ENCODE data around the gene TP53TG5.
"Not testable (repeated sequence)": the region's sequence is repeated elsewhere in the genome, so short reads cannot be mapped to it uniquely, and the experiment has no call there.

Gene TP53TG5

DNA sequence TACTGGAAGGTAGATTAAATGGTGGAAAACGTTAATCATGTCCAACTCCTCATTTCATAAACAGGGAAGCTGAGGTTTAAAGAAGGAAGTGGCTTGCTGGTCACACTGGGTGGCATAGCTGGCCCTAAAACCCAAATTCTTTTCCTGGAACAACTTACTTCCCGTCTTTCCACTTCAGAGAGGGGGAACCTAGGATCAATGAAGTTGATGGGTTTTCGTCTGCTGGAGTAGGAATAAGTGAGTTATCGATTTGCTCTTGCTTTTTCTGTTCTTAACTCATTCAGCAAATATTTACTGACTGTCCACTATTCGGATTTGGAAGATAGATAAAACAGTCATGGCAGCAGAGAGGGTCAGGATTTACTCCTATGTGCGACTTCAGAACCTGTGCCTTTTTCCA lies 16.3 kb downstream of the TP53TG5 start:
- no peak overlapping the region for H3K27ac Mint-ChIP-seq
- no peaks in the 10 kb centered on the region for H3K9me3 Mint-ChIP-seq
- no peak overlapping the region for H3K4me3 Mint-ChIP-seq
- peaks cover 36% of the 10 kb centered on the region for H3K4me1 Mint-ChIP-seq
- H3K27me3 Mint-ChIP-seq, result no peaks in the 10 kb centered on the region
- no peaks in the 10 kb centered on the region for H3K36me3 Mint-ChIP-seq

DNA sequence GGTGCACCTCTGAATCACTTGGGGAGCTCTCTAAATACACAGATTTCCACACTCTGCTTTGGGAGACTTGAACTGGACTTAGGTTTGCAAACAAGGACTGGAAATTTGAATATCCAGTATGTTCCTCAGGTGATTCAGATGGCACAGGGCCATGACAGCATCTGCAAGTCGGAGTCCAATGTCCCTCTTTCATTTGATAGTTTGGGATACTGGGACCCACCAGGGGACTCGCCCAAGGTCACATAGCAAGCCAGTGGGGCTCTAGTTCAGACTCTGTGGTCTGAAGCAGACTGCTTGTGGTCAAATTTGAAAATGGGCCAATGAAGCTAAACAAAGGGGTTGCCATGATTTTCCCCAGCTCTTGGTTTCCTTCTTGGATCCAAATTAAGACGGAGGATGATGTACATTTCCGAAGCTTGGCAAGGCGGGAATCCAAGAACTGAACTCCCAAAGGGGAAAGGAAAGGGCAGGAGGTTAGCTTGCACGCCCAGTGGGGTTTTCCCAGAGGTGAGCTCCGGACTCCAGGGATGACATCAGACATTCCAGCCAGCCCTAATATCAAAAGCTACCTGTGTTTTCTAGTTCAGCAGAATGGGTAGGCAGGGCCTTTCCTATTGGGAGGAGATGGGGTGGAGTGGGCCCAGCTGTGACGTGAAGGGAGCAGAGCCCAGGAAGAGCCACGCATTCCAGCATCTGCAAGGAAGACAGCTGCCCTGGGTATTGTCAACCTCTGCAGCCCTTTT lies 18.5 kb downstream of the TP53TG5 start:
- Mint-ChIP-seq H3K27ac (no peak overlapping the region), H3K36me3 (no peaks in the 10 kb centered on the region), H3K4me1 (peaks cover 35% of the 10 kb centered on the region), H3K9me3 (no peaks in the 10 kb centered on the region), H3K27me3 (no peaks in the 10 kb centered on the region), H3K4me3 (no peak overlapping the region)

DNA sequence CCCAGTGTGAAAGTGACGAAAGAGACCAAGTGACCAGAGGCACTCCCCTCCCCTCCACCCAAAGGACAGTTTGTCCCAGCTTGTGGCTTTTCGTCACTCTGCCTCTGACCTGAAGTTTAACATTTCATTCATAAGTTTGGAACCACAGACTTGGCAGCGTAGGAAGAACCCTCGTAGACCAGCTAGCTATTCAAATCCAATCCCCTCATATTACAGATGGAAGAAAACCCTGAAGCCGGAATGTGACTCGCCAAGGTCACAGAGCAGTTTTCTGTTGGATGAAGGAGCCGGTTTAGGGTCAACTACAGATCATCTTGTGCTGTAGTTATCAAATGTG lies 19.1 kb downstream of the TP53TG5 start:
- peaks cover 38% of the 10 kb centered on the region for H3K4me1 Mint-ChIP-seq
- H3K4me3 Mint-ChIP-seq, result no peak overlapping the region
- no peak overlapping the region for H3K27ac Mint-ChIP-seq

DNA sequence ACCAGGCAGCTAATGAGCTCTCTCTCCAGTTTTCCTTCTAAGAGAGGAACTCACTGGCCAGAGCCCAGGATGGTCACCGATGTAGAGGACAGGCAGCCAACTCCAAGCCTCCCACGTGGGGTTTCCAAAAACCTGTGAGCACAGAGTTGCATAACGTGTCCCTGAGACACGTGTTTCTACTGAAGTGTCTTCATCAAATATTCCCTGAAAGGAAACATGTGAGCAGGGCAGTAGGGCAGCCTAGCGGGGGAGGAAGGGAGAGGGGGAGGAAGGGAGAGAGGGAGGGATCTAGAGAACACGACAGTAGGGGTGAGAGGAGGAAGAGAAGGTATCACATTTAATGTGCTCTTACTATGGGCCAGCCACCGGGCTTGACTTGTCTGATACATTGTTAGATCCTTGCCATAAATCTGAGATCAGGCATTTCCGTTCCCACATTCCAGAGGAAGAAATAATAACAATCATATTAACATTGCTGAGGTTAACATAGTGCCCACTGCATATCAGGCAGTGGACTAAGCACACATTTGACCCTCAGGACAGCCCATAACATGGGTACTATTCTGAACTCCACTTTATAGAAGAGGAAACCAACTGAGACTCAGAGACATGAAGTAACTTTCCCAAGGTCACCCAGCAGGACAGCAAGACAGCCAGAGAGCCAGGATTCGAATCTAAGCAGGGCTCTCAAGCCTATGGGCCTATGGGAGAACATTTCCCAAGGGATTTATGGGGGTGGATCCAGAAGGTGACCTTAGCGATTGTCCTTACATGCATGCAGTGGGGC lies 19.6 kb downstream of the TP53TG5 start:
- Mint-ChIP-seq H3K27ac (no peak overlapping the region), H3K36me3 (no peaks in the 10 kb centered on the region), H3K4me3 (no peak overlapping the region), H3K27me3 (no peaks in the 10 kb centered on the region), H3K4me1 (peaks cover 36% of the 10 kb centered on the region), H3K9me3 (no peaks in the 10 kb centered on the region)

More for the DNA sequence above, 19.1 kb downstream of the TP53TG5 start:
- Mint-ChIP-seq H3K9me3 (no peaks in the 10 kb centered on the region), H3K27me3 (no peaks in the 10 kb centered on the region), H3K36me3 (no peaks in the 10 kb centered on the region)

DNA sequence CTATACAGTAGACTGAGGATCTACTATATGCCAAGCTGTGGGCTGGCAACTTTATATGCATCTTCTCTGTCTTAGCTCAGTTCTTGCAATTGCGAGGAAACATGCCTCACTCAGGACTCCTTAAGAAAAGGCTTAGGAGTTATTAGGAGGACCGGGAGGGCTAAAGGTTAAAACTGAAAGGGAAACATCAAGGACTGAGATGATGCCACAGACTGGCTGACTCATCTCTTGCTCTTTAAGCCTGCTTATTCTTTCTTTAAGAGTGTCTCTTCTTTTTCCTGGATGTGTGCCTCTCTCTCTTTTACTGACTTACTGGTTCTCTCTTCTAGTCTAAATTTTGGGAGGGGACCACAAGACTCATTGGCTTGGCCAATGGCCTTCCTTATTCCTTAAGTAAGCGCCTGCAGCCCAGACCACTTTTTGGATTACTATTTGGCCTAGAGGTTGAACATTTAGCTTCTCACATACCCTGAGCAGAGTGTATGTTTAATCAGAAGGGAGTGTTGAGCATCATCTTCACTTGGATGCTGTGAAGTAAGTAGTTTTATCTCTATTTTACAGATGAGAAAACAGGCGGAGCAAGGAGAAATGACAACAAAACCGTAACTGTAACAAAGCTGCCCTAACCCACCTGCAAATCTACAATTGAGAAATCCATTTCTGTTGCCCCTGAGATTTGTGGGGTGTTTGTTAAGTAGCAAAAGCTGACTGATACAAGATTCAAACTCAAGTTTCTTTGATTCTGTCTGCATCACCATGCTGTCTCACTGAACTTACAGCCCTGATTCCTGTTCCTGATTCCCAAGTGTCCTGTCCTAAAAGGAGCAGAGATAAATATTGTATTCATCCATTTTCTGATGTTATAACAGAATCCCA lies 22.7 kb downstream of the TP53TG5 start:
- no peaks in the 10 kb centered on the region for H3K27me3 Mint-ChIP-seq
- H3K4me3 Mint-ChIP-seq, result peak overlapping the region; percentile 56
- H3K36me3 Mint-ChIP-seq, result no peaks in the 10 kb centered on the region
- peaks cover 29% of the 10 kb centered on the region for H3K4me1 Mint-ChIP-seq
- no peaks in the 10 kb centered on the region for H3K9me3 Mint-ChIP-seq
- peak overlapping the region; percentile 93 for H3K27ac Mint-ChIP-seq

DNA sequence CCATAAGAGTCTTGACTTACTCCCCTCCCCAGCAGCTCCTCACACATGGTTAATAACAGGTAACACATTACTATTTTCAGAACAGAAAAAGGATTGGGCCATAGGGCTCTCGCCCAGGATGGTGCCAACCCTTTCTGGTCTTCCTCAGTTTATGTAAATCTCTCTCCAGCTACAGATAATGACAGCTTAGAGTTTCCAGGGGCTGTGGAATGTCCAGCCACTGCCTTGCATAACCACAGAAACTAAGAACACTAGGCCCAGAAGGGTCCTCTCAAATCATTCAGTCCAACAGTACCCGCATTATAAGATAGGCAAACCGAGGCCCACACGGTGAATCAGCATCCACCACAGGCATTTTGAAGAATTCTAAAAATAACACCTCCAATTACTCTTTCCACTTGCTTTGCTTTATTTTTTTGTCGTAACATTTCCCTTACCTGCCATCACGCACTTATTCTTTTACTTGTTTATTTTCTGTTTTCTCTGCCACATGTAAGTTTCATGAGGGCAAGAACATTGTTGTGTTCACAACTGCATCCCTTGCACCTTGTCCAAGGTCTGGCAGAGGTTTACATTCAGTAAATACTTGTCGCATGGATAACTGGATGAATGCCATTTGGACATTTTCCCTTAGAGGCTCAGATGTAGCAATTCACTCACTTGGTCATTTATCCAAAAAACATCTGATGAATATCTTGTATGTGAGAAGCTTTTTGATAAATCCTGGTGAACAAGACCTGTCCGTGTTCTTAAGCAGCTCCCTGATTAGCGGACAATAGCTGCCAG lies 23.5 kb downstream of the TP53TG5 start:
- Mint-ChIP-seq H3K27me3 (no peaks in the 10 kb centered on the region), H3K4me1 (peaks cover 29% of the 10 kb centered on the region)

DNA sequence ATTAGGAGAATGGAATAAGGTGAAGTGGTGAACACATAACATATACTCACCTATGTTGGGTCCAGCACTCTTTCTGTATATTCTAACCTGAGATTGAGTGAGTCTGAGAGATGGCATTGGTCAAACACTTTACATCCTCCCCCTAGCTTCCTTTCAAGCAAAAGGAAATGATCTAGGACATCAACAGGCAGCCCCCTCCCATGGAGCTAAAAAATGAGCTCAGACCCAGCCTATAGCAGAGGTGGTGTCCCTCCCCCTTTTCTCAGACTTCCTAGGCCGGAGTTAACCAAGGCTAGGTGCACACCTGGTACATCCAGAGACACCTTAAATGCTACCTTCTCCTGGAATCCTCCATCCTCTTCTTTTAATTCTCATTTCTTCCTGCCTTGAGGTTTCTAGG lies 24.4 kb downstream of the TP53TG5 start:
- Mint-ChIP-seq H3K36me3 (no peaks in the 10 kb centered on the region), H3K27me3 (no peaks in the 10 kb centered on the region), H3K4me1 (peaks cover 29% of the 10 kb centered on the region), H3K27ac (peak overlapping the region; percentile 60), H3K9me3 (no peaks in the 10 kb centered on the region), H3K4me3 (no peak overlapping the region)

More for the DNA sequence above, 23.5 kb downstream of the TP53TG5 start:
- Mint-ChIP-seq H3K9me3 (no peaks in the 10 kb centered on the region), H3K27ac (peak overlapping the region; percentile 88), H3K4me3 (peak overlapping the region; percentile 56), H3K36me3 (no peaks in the 10 kb centered on the region)

DNA sequence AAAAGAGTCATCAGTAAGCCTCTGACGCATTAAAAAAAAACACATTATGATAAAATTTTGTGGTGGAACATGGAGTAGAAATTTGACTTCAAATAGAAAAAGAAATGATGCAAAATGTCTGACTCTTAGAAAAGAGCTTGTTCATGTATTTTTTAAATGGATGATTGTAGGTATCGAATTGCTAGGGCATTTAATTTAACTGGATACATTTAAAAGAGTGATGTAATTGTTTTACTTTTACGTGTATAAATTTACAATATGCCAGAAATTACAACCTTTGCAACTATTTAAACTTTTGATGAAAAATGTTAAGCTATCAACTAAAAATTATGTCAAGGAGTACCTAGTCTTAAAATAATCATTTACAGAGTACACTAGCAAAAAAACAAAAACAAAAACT lies 25.4 kb downstream of the TP53TG5 start:
- no peaks in the 10 kb centered on the region for H3K9me3 Mint-ChIP-seq
- no peaks in the 10 kb centered on the region for H3K36me3 Mint-ChIP-seq
- no peak overlapping the region for H3K4me3 Mint-ChIP-seq
- H3K27me3 Mint-ChIP-seq, result no peaks in the 10 kb centered on the region
- no peak overlapping the region for H3K27ac Mint-ChIP-seq
- peaks cover 30% of the 10 kb centered on the region for H3K4me1 Mint-ChIP-seq

DNA sequence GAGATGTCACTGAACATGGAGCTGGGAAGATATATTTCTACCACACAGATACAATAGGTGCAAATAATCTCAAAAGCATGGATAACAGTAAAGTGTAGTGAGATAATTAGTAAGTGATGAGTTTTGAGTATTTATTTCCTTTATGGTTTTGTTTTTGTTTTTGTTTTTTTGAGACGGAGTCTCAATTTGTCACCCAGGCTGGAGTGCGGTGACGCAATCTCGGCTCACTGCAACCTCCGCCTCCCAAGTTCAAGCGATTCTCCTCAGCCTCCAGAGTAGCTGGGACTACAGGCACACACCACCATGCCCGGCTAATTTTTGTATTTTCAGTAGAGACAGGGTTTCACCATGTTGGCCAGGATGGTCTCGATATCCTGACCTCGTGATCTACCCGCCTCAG lies 27.3 kb downstream of the TP53TG5 start:
- not testable (repeated sequence) for H3K36me3 Mint-ChIP-seq, H3K27ac Mint-ChIP-seq, H3K9me3 Mint-ChIP-seq, H3K4me3 Mint-ChIP-seq, H3K27me3 Mint-ChIP-seq
- peaks cover 30% of the 10 kb centered on the region for H3K4me1 Mint-ChIP-seq

DNA sequence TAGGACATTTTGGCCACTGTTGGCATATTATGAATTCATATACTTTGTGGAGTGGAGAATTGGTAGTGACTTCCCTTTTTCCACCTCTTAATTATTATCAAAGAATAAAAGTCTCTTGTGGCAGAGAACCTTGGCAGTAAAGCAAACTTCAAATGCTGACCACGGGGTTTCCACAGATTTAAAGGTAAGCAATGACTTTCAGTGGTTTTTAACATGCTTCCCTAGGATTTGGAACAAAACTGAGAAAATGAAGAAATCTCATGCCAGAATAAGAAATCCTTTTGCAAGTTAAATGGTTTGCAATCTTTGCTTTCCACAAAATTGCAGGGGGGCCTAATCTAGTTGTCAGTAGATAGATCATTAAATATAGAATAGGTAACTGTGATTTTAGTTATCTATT lies 27.9 kb downstream of the TP53TG5 start:
- Mint-ChIP-seq H3K4me3 (no peak overlapping the region), H3K27ac (no peak overlapping the region), H3K4me1 (peaks cover 24% of the 10 kb centered on the region), H3K9me3 (no peaks in the 10 kb centered on the region), H3K27me3 (no peaks in the 10 kb centered on the region), H3K36me3 (no peaks in the 10 kb centered on the region)

DNA sequence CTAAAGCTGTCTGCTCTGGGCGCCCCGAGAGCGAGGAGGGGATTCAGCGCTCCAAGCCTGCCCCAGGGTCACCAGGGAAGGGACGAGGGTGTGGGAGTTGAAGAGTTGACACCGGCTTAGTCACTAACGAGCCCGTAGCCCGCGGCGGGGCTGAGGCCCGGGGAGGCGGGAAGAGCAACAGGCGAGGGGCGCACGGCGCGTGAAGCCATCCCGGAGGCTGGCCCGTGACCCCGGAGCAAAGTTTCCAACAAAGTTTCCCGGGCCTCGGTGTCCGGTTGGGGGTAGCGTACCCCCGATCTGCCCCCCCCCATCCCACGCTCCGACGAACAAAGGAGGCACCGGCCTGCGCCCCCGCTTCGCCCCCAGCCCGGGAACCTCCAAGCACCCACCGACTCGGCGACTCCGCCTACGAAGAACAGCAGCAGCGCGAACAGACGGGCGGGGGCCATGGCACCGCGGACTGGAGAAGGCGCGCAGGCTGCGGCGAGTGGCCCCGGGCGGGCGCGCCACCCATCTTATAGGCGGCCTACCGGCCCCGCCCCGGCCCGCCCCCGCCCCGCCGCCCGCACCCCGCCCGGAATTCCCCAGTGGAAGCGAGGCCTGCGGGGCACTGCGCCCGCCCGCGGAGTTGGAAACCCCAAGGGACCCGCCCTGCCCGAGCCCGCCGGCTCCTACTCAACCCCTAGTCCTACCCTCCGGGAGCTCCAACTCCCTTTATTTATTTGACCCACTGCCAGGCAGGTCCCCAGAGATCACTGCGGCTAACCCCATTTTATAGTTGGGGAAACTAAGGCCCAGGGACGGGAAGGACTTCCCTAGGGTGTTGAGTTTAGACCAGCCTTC lies 30.0 kb downstream of the TP53TG5 start, which contains the start of gene SDC4:
Gene SDC4, minus strand, starts transcription at position 489 of the 843 bp plus-strand sequence. Its CDS starts 40 bp downstream, at position 449.
- Mint-ChIP-seq H3K27ac (no peak within 1 kb of the TSS), H3K9me3 (no peaks in the 10 kb centered on the region), H3K4me3 (peak within 1 kb of the TSS; percentile 86), H3K36me3 (no peaks in the 10 kb centered on the region), H3K27me3 (peaks cover 4% of the 10 kb centered on the region), H3K4me1 (peaks cover 10% of the 10 kb centered on the region)

DNA sequence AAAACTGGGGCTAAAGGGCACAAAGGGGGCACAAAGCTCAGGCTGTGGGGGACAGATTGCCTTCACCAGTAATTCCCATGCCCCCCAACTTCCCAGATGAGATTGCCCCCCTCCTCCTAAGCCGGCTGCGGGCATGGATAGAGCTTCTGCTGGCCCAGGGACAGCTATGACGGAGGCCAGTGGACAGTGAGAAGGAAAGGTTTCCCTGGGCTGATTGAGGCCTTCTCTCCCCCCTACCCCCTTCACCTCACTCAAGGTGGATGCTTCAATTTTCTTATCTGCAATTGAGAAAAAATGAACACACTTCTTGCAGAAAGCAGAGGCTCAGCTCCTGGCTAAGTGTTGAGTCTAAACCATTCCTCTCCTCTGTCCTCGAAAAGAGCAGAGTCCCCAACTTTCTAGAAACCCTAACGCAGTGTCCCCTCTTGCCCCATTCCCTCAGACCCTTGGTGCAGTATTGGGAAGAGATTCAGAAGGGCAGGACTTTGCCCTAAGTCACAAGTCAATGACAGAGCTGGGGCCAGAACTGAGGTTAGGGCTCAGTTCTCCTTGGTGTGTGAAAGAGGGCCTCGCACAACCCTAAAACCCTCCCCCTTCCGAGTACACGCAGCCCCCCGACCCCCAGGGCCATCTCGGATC lies 30.7 kb downstream of the TP53TG5 start:
- H3K27ac Mint-ChIP-seq, result no peak overlapping the region
- H3K27me3 Mint-ChIP-seq, result peaks cover 4% of the 10 kb centered on the region
- H3K4me1 Mint-ChIP-seq, result peaks cover 10% of the 10 kb centered on the region
- H3K4me3 Mint-ChIP-seq, result peak overlapping the region; percentile 86
- no peaks in the 10 kb centered on the region for H3K36me3 Mint-ChIP-seq
- H3K9me3 Mint-ChIP-seq, result no peaks in the 10 kb centered on the region

DNA sequence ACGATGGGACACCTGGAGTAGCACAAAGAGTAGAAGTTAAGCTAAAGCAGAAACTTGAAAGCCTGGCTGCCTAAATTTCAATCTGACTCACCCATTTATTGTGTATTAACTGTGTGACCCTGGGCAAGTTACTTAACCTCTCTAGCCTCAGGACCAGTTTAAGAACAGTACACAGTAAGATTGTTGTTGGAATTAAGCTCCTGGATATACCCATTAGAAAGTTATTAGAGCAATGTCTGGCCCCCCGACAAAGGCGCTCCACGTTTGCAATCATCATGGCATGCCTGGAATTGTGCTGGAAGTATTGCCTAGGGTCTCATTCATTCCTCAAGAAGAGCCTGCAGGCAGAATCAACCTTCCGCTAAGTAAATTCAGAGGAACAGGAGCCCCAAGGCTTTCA lies 31.3 kb downstream of the TP53TG5 start:
- no peak overlapping the region for H3K27ac Mint-ChIP-seq
- H3K9me3 Mint-ChIP-seq, result no peaks in the 10 kb centered on the region
- no peaks in the 10 kb centered on the region for H3K36me3 Mint-ChIP-seq
- peaks cover 4% of the 10 kb centered on the region for H3K27me3 Mint-ChIP-seq
- peak overlapping the region; percentile 86 for H3K4me3 Mint-ChIP-seq
- H3K4me1 Mint-ChIP-seq, result peaks cover 10% of the 10 kb centered on the region

DNA sequence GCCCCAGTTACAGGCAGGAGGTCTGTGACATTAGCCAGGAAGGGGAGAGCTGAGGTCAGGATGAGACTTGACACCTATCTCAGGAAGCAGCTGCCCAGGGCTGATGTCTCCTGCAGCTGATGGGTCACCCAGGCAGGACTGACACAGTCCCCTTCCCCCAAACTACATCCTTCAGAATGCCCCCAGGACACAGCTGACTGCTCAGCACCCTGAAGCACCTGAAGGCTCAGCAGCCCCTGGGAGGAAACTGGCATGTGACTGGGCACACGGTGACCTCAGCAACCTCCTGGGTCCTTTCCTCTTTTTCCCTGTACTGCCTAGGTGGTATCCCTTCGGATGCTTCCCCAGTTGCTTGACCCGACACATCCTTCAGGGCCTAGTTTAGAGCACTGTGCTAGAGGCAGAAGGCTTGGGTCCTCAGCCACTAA lies 31.8 kb downstream of the TP53TG5 start:
- Mint-ChIP-seq H3K9me3 (no peaks in the 10 kb centered on the region), H3K4me3 (no peak overlapping the region), H3K27ac (no peak overlapping the region), H3K4me1 (peaks cover 10% of the 10 kb centered on the region), H3K36me3 (no peaks in the 10 kb centered on the region), H3K27me3 (peaks cover 4% of the 10 kb centered on the region)

Measured in activated naive CD4-positive, alpha-beta T cell treated with anti-CD3 and anti-CD28 coated beads, Interleukin-2, amount 50 U/mL, for 24 hours (primary cell).